Neural cell (in vitro differentiated cells): ENCODE measurements around the gene RPL37. TPM values are rescaled to one million over a fixed set of nuclear protein-coding genes. Genes with fewer than 3 reads are reported as not detected.

ENCODE experiments used
- H2AFZ ChIP-seq: fragments of 200-600, 300-800 bp; sonication (generic), shearing (Covaris generic); 2 replicates; pipeline ENCODE4 v1.6.0; 2014; ENCODE audit warnings: low read depth, mild to moderate bottlenecking, antibody characterized with exemption, low read length, moderate library complexity
- H3F3A ChIP-seq: fragments of 200-600 bp; shearing (Covaris generic); 2 replicates; pipeline ENCODE4 v1.6.1; 2016; ENCODE audit warnings: mild to moderate bottlenecking, moderate library complexity, mixed read lengths, antibody characterized with exemption, low read length; ENCODE audit not compliant: insufficient read depth, poor library complexity, severe bottlenecking
- H3K27ac ChIP-seq: fragments of 200-600, 300-800 bp; sonication (generic), shearing (Covaris generic); 2 replicates; pipeline ENCODE4 v1.5.1; 2014; ENCODE audit warnings: mild to moderate bottlenecking, low read length, moderate library complexity
- H3K27me3 ChIP-seq: fragments of 300-800, 200-600 bp; sonication (generic), shearing (Covaris generic); 2 replicates; pipeline ENCODE4 v1.6.0; 2014; ENCODE audit warnings: mild to moderate bottlenecking, low read depth, low read length, moderate library complexity; ENCODE audit not compliant: insufficient read depth
- H3K36me3 ChIP-seq: fragments of 300-800, 200-600 bp; sonication (generic), shearing (Covaris generic); 2 replicates; pipeline ENCODE4 v1.5.1; 2014; ENCODE audit warnings: mild to moderate bottlenecking, antibody characterized with exemption, low read length, moderate library complexity; ENCODE audit not compliant: insufficient read depth
- H3K4me2 ChIP-seq: fragments of 300-800, 200-600 bp; sonication (generic), shearing (Covaris generic); 2 replicates; pipeline ENCODE4 v1.6.0; 2014; ENCODE audit warnings: mild to moderate bottlenecking, low read length
- H3K4me3 ChIP-seq: fragments of 300-800, 200-600 bp; sonication (generic), shearing (Covaris generic); 2 replicates; pipeline ENCODE4 v1.5.1; 2014; ENCODE audit warnings: mild to moderate bottlenecking, low read length, moderate library complexity
- H3K79me2 ChIP-seq: fragments of 200-600 bp; shearing (Covaris generic); replicated peaks from 2 replicates; pipeline ENCODE4 v1.6.0; 2014; ENCODE audit warnings: mild to moderate bottlenecking, low read length, moderate library complexity; ENCODE audit not compliant: insufficient read depth
- H3K9ac ChIP-seq: fragments of 300-800, 200-600 bp; sonication (generic), shearing (Covaris generic); 2 replicates; pipeline ENCODE4 v1.6.1; 2016; ENCODE audit warnings: mild to moderate bottlenecking, low read length, mixed read lengths
- H3K9me2 ChIP-seq: fragments of 200-600 bp; shearing (Covaris generic); 2 replicates; pipeline ENCODE4 v1.6.1; 2016; ENCODE audit warnings: mild to moderate bottlenecking, low read length, mixed read lengths; ENCODE audit not compliant: insufficient read depth
- H3K9me3 ChIP-seq: fragments of 200-600, 300-800 bp; sonication (generic), shearing (Covaris generic); 2 replicates; pipeline ENCODE4 v1.6.1; 2016; ENCODE audit warnings: mild to moderate bottlenecking, mixed run types, low read length, moderate library complexity, mixed read lengths
- H4K20me1 ChIP-seq: fragments of 200-600 bp; shearing (Covaris generic); 2 replicates; pipeline ENCODE4 v1.6.1; 2016; ENCODE audit warnings: mild to moderate bottlenecking, mixed run types; ENCODE audit not compliant: insufficient read depth
- CTCF ChIP-seq: fragments of 450-650 bp; IDR thresholded peaks from 2 replicates; pipeline ENCODE4 v1.5.1; 2014; ENCODE audit warnings: antibody characterized with exemption, mild to moderate bottlenecking, moderate library complexity; ENCODE audit not compliant: poor library complexity, severe bottlenecking
- EP300 ChIP-seq: fragments of 450-650 bp; conservative IDR thresholded peaks from 2 replicates; pipeline ENCODE4 v1.6.1; 2014; ENCODE audit warnings: antibody characterized with exemption, mild to moderate bottlenecking, moderate library complexity; ENCODE audit not compliant: poor library complexity, severe bottlenecking
- EZH2 ChIP-seq: fragments of 200-600, 300-800 bp; shearing (Covaris generic), sonication (generic); IDR thresholded peaks from 2 replicates; pipeline ENCODE4 v1.6.1; 2014; ENCODE audit warnings: antibody characterized with exemption, low read length, borderline replicate concordance, mild to moderate bottlenecking; ENCODE audit not compliant: insufficient read depth, poor library complexity, severe bottlenecking
- MXI1 ChIP-seq: fragments of 450-650 bp; conservative IDR thresholded peaks from 2 replicates; pipeline ENCODE4 v1.6.1; 2014; ENCODE audit warnings: antibody characterized with exemption, mild to moderate bottlenecking; ENCODE audit not compliant: poor library complexity, severe bottlenecking
- POLR2AphosphoS5 ChIP-seq: IDR thresholded peaks from 2 replicates; pipeline ENCODE4 v1.6.1; 2012
- RAD21 ChIP-seq: fragments of 450-650 bp; conservative IDR thresholded peaks from 2 replicates; pipeline ENCODE4 v1.6.1; 2014; ENCODE audit warnings: antibody characterized with exemption, mild to moderate bottlenecking, moderate library complexity
- REST ChIP-seq: IDR thresholded peaks from 2 replicates; pipeline ENCODE4 v1.6.1; 2012; ENCODE audit warnings: borderline replicate concordance
- SMC3 ChIP-seq: fragments of 450-650 bp; conservative IDR thresholded peaks from 2 replicates; pipeline ENCODE4 v1.6.1; 2014; ENCODE audit warnings: antibody characterized with exemption, mild to moderate bottlenecking, moderate library complexity; ENCODE audit not compliant: poor library complexity
- TAF1 ChIP-seq: IDR thresholded peaks from 2 replicates; pipeline ENCODE4 v1.6.1; 2012; ENCODE audit warnings: low read depth
- polyA plus RNA-seq: library from polyadenylated mRNA; depleted of rRNA; stranded (reverse); fragments of >200 nt; gene quantifications from 2 replicates; pipeline ENCODE4 v1.2.3, GENCODE V29; 2014

Gene RPL37
- polyA plus RNA-seq, 1 donor from 2014 or later = 107 TPM

GRCh38 chr5:40833712-40834229 lies 1.3 kb downstream of the RPL37 start:
- H4K20me1 ChIP-seq = peaks cover 4% of the 10 kb centered on the region
- peaks cover 6% of the 10 kb centered on the region for H3K36me3 ChIP-seq

GRCh38 chr5:40832345-40832744 lies 2.7 kb downstream of the RPL37 start:
- Histone ChIP-seq H3K9me3 (no peaks in the 10 kb centered on the region), H3K79me2 (peaks cover 24% of the 10 kb centered on the region), H2AFZ (no peak overlapping the region), H3K36me3 (peaks cover 15% of the 10 kb centered on the region), H4K20me1 (peaks cover 4% of the 10 kb centered on the region), H3K27ac (no peak overlapping the region), H3F3A (no peaks in the 10 kb centered on the region), H3K4me2 (no peak overlapping the region), H3K4me3 (peak overlapping the region; percentile 90), H3K9me2 (no peaks in the 10 kb centered on the region), H3K27me3 (no peaks in the 10 kb centered on the region), H3K9ac (no peak overlapping the region)
- TF ChIP-seq REST (no peak), POLR2AphosphoS5 (no peak), EP300 (no peak), TAF1 (no peak), CTCF (no peak), MXI1 (no peak), SMC3 (no peak), EZH2 (no peak), RAD21 (no peak)

More at GRCh38 chr5:40833712-40834229, 1.3 kb downstream of the RPL37 start:
- H3K9me3 ChIP-seq = no peaks in the 10 kb centered on the region
- peak; percentile 14 for TF ChIP-seq POLR2AphosphoS5
- TF ChIP-seq REST = no peak
- H3K9me2 ChIP-seq = no peaks in the 10 kb centered on the region
- no peak overlapping the region for H2AFZ ChIP-seq
- H3K79me2 ChIP-seq = peaks cover 24% of the 10 kb centered on the region
- peak overlapping the region; percentile 90 for H3K4me3 ChIP-seq
- peak overlapping the region; percentile 91 for H3K9ac ChIP-seq
- no peak overlapping the region for H3K27ac ChIP-seq
- H3F3A ChIP-seq = no peaks in the 10 kb centered on the region
- H3K4me2 ChIP-seq = peak overlapping the region; percentile 94
- H3K27me3 ChIP-seq = no peaks in the 10 kb centered on the region
